Measurements from ENCODE around the gene RARA. TPM values are rescaled to one million over a fixed set of nuclear protein-coding genes. Genes with fewer than 3 reads are reported as not detected.

Gene RARA
- 17.7 and 19.7 TPM in 2 replicates for total RNA-seq (2014; rRNA removed; shearing (Covaris generic))

GRCh38 chr17:40309031-40309948 lies at the start of gene RARA:
TSS of gene RARA (plus strand) at chr17:40309180. CDS start at chr17:40331219, 22,039 bp downstream.
- no peak for DNase-seq (ENCODE audit: low spot score)

- DNase-seq (ENCODE audit: low spot score), result no peak
Observed at GRCh38 chr17:40259505-40259904, 49.5 kb upstream of the RARA start.

- no peak for DNase-seq (ENCODE audit: low spot score)
Observed at GRCh38 chr17:40260528-40260927, 48.5 kb upstream of the RARA start.

- DNase-seq (ENCODE audit: low spot score), result no peak
Observed at GRCh38 chr17:40264458-40265185, 44.4 kb upstream of the RARA start.

GRCh38 chr17:40265337-40265736 lies 43.6 kb upstream of the RARA start:
- no peak for DNase-seq (ENCODE audit: low spot score)

- DNase-seq (ENCODE audit: low spot score), result no peak
Observed at GRCh38 chr17:40266882-40267281, 42.1 kb upstream of the RARA start.

- DNase-seq (ENCODE audit: low spot score), result no peak
Observed at GRCh38 chr17:40268141-40268712, 40.8 kb upstream of the RARA start.

- DNase-seq (ENCODE audit: low spot score), result no peak
Observed at GRCh38 chr17:40278414-40278813, 30.6 kb upstream of the RARA start.

GRCh38 chr17:40279402-40279801 lies 29.6 kb upstream of the RARA start:
- no peak for DNase-seq (ENCODE audit: low spot score)

- DNase-seq (ENCODE audit: low spot score), result no peak
Observed at GRCh38 chr17:40281663-40282062, 27.3 kb upstream of the RARA start.

GRCh38 chr17:40283662-40284061 lies 25.3 kb upstream of the RARA start:
- peak; percentile 84 for DNase-seq (ENCODE audit: low spot score)

- peak; percentile 33 for DNase-seq (ENCODE audit: low spot score)
Observed at GRCh38 chr17:40284085-40284713, 24.8 kb upstream of the RARA start.

- DNase-seq (ENCODE audit: low spot score), result no peak
Observed at GRCh38 chr17:40286473-40286872, 22.5 kb upstream of the RARA start.

GRCh38 chr17:40287159-40287493 lies 21.9 kb upstream of the RARA start:
- no peak for DNase-seq (ENCODE audit: low spot score)

GRCh38 chr17:40287494-40288369 lies 21.2 kb upstream of the RARA start, which contains the start of gene CDC6:
TSS of gene CDC6 (plus strand) at chr17:40287879. CDS start at chr17:40289421, 1,542 bp downstream.
- peak; percentile 99 for DNase-seq (ENCODE audit: low spot score)

- peak; percentile 85 for DNase-seq (ENCODE audit: low spot score)
Observed at GRCh38 chr17:40290629-40291280, 18.2 kb upstream of the RARA start.

GRCh38 chr17:40291281-40291664 lies 17.7 kb upstream of the RARA start:
- no peak for DNase-seq (ENCODE audit: low spot score)

- no peak for DNase-seq (ENCODE audit: low spot score)
Observed at GRCh38 chr17:40293363-40293762, 15.6 kb upstream of the RARA start.

GRCh38 chr17:40295488-40296436 lies 13.2 kb upstream of the RARA start:
- no peak for DNase-seq (ENCODE audit: low spot score)
